Right kidney (tissue), 1 donor: ENCODE measurements around the gene SESN1.

ENCODE experiments used
- DNase-seq: peaks from one replicate; pipeline ENCODE4 v3.0.0-alpha.2; 2016

Gene SESN1

DNA sequence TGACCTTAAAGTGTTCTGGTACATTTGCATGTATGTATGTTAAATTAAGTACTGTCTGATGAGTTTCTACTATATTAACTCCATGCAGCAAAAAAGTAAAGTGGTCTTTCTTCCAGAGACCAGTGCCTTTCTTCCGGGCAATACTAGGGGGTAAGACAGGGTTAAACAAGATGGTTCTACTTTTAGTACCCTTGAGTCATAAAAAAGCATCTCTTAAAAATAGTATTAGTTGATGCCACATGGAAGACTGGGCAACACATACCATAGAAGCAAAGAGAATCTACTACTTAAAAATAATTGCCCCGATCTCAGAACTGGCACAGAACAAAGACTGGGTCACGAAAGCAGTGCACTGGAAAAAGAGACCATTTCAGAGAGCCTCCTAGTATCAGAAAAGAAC lies 66.2 kb downstream of the SESN1 start:
- no peak for DNase-seq

DNA sequence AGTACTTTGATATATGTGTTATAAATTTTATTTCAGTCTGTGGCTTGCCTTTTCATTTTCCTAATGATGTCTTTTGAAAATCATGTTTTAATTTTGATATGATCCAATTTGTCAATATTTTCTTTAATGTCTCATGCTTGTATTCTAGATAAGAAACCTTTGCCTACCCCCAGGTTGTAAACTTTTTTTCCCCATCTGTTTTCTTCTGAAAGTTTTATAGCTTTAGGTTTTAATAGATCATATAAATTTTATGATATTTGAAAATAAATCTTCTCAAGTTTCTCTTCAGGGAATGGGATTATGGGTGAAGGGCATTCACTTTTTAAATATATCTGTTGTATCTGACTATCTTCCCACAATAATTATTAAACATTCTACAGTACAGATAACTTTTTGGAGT lies 66.7 kb downstream of the SESN1 start:
- no peak for DNase-seq

DNA sequence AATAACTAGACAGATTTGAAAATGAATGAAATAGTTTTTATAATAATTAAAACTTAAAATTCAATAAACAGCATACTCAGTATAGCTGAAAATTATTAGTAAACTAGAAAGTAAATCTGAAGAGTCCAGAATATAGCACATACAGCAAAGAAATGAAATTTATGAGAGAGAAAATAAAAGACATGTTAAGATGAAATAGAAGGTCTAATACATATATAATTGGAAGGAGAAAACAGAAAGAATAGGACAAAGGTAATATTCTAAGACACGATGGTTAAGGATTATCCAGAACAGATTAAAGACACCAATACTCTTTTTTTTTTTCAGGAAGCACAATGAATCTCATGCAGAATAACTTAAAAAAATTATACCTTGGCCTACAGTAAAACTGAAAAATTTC lies 69.0 kb downstream of the SESN1 start:
- no peak for DNase-seq

DNA sequence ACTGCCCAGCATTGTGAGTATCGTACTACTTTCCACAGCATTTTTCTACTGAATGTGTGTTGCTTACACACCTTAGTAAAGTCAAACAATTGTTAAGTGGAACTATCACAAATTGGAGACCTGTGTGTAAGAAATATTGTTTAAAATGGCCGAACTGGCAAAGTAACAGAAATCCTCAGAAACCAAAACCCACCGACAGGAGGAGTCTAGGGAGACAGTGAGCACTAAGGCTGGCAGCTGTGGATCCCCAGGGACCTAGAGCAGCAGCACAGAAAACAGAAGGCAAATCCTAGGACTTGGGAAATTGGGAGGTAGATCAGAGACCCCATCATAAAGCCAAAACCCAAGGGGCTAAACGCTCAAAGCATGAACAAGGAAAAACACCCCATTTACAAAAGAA lies 69.9 kb downstream of the SESN1 start:
- no peak for DNase-seq

DNA sequence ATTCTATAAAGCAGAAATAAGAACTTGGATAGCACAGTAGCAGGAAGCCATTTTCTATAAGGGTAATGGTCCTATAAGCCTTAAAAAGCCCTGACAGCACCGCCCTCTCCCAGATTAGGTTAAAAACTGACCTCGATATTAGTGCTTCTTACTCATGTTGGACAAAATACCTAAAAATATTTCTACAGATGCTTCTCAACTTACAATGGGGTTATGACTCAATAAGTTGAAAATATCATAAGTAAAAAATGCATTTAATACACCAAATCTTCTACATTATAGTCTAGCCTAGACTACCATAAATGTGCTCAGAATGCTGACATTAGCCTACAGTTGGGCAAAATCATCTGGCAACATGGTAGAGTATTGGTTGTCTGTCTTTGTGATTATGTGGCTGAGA lies 70.3 kb downstream of the SESN1 start:
- no peak for DNase-seq

DNA sequence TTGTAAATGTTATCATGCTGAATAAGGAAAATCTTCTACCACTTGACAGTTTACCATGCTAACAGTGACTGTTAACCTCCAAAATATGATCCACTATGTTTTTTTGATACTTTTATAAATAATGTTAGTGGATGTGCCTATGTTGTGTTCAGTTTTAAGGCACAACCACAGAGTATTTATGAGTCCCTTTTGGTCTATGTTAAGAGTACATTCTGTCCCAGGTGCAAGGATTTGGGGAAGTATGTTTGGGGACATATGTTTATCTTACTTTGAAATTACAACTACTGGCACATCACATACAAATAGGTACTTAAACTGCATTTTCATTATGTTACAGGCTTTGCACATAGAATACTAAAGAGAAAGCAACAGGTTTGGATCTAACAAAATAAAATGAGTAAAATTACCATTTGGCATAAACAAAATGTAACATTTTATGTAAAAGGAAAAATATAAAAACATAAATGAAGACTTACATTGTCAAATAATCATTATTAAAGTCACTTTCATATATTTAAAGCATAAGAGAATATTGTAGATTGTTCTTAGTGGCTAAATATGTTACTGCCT lies 71.2 kb downstream of the SESN1 start:
- DNase-seq = no peak

DNA sequence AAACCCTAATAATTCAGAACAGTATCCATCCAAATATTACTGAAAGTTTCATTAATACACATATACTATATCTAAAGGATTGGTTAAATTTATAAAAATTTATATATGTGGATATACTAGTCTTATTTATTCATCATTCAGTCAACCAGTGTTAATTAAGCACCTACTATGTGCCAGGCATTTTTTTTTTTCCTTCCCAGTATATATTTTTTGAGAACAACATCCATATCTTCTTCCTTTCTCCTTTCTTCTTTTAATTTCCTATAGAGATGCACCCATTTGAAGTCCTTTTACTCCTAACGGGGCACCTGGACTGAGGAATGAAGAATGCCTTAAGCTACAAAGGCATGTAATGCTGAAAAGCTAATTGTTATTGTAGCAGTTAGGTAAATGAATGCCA lies 72.8 kb downstream of the SESN1 start:
- DNase-seq = no peak

DNA sequence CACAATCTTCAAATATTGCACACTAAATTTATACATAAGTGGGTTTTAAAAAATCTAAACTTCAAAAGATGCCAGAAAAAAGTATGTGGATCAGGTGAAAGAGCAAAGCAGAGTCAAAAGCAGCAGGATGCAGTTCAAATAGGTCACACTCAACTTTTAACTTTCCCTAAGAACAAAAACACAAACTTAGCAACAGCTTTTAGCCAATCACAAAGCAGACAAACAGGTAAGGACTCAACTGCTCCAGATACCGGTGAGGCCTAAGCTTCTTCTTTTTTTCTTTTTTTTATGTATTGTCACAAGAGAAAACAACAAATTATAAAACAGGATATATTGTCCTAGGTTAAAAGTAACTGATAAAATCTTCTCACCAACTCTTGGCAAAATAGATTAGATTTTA lies 74.7 kb downstream of the SESN1 start:
- no peak for DNase-seq

DNA sequence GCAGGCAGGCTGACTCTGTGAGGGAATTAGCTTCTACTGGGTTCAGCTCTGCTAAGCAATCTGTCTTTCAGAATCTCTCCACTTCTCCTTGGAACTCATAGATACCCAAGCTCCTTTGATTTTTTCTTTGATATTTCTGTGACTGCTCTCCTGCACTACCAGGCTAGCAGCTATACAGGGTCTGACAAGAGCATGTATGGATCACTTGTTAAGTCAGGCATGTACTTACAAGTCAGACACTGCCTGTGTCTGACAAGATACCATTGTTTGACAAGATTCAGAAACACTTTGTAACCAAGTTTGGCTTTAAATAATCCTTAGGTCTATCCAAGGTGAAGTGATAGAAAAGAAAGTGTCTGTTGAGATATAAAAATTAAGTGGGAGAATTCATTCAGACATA lies 79.5 kb downstream of the SESN1 start:
- no peak for DNase-seq

DNA sequence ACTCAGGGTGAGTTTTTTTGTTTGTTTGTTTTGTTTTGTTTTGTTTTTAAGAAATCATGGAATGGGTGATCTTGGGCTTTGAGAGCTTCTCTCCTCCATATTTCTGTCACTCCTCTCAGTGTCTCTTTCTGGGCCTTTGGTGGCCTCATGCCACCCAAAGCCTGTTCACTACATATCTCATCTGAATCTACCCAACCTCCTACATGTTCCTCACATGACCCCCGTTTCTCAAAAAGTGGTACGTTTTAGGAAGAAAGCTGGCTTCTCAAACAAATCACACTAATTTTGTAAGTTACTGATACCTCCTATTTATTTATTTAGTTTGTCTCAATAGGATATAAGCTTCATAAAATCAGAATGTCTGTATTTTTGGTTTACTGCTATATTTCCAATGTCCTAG lies 80.0 kb downstream of the SESN1 start:
- DNase-seq = no peak

DNA sequence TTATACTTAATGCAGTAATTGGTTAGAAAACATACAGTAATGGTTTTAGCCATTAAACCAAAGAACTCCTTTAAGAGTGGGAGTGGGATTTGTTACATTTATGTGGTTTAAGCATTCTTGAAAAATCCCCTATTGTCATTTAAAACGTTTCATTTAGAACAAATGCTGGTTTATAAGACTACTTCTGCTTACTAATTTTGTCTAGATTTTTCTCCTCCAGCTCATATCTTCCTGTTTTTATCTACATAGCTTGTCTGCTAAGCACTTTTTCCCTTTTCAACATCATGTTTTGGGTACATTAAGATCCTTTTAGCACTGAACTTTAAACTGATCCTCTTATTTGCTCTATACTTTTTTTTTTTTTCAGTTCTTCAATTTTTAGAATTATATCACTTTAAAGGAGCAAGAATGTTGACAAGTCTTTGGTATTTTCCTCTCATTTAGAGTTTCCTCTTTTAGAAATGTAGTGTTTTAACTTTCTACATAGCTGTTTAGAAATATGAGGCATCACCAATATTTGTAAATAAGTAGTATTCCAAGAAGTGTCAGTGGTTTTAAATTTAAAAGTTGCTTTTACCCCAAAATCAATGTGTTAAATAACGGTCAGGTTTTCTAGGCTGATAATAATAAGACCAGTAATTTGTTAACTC lies 80.9 kb downstream of the SESN1 start:
- DNase-seq = no peak

DNA sequence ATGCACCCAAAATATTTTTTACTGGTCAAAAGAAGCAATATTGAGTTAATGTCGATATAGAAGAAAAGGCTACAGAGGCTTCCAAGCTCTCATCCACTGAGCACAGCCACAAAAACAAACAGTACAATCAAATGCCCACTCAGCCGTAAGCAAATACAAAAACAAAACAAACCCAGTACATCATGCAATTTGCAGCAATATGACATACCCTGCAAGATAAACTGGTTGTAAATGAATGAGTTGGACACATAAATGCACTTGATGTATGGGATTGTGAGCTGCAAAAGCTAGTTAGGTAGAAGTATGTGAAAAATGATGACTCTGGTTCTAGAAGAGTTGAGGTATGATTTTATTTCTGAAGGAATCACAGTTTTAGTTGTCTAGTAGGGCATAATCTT lies 83.9 kb downstream of the SESN1 start:
- no peak for DNase-seq

DNA sequence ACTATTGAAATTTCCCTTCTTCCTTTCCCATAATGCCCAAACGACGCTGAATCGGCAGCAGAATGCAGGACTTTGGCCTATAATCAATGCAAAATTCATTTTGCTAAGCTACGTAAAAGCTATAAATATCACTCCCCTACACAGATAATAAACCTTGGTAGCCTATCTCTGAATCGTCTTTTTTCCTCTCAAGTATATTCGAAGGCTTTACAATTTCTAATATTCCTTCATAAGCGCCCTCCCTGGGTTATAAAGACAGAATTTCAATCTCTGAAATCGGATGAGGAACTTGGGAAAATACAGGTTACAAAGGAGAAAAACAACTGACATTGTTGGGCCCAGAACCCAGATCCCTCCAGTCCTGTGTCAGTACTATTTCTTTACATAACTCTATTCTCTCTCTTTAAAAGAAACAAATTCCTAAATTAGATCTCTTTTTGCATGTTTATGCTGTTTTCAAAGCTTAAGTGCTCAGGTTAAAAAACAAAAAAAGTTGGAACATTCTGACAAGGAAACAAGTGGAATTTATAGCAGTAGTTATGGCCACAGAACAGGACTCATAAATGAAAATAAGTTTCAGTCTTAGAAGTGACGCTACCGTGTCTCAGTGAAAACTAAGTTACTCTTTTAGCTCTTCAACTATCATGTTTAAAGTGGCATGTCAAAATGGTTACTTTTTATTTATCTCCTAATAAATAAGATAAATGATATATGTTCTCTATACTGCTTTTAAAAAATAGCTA lies 84.5 kb downstream of the SESN1 start:
- no peak for DNase-seq

DNA sequence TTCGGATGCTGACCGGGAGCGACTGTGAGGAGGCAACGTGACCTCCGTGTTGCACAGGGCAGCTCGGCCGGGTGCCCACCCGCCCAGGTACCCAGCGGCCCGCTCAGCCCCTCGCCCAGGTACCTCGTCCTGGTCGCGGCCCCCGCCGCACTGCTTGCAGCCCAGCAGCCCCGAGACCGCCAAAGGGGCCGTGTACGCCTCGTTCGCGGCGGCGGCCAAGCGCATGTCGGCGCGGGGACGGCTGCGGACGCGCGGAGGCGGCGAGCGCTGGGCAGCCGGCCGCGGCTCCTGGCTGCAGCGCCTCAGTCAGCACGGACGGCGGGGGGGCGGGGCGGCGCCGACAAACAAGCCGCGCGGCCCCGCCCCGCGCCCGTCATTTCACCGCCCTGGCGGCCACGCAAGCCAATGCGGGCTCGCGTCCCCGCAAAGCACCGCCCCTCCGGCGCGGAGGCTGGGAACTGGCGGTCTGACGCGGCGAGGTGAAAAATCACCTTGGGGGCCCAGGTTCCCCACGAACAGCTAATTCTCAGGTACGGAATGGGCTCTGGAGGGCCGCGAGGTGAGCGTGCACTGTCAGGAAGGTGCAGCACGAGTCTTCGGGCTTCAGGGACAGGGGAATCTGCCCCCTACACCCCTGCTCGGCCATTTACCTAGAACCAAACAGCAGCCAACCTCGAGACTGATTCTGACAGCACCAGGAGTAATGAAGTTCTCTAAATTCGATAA lies 85.2 kb downstream of the SESN1 start:
- peak; percentile 94 for DNase-seq

DNA sequence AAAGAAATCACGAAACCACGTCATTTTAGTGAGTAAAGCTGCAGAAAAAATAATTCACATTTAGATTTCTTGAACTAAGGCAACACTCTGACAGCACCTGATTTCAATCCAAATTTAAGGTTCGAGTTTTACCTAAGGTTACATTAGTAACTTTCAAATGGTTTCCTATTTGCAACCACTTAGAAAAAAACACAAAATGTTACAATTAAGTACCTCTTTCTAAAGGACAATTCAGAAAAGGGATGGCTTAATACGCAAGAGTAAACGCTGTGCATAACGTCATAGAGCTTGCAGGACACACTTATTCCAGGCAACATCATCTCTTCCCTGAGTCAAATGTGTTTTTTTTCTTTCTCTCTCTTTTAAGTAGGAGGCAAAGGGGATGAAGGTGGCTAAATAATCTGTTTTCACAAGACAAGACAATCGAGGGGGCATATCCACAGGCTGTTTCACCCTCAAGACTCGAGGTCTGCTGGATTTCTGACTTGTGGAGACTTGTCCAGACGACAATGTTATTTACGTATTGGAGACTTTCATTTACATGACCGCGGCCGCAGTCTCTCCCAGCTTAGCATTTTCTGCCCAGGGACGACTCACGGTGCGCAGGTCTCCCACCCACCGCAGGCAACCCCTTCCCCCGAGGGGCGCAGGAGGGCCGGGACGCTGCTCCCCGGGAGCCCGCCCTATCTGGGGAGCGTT lies 86.0 kb downstream of the SESN1 start:
- DNase-seq = no peak

DNA sequence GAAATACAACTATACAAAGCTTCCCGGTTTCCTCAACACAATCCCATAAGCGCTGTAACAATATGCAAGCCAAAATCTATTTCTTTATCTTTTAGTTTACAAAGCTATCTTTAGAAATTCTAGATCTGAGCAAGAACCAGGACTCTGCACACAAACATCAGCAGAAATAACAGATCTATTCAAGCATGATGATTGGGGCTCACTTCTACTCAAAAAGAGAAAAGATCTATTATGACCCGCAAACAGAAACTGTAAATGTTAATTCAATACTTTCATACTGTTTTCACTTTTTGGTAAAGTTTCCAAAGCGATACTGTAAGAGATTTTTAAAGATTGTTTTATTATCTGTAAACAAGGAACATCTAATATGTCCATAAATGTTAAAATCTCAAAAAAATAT lies 86.6 kb downstream of the SESN1 start:
- no peak for DNase-seq

DNA sequence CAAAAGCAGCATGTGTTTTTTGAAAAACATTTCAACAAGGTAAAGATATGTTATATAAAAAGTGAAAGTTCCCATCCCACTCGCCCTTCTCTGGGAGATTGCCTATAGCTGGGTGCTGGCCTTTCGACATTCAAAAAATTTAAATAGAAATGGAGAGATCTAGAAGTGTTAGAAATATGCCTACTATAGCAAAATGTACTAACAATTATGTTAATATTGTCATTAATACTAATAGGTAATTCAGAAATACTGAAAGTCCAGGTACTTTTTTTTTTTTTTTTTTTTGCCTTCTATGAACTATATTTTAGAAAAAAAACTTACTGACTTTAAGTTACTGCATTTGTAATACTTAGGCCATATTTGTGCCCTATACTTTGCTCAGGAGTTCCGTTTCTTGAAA lies 87.1 kb downstream of the SESN1 start:
- no peak for DNase-seq

DNA sequence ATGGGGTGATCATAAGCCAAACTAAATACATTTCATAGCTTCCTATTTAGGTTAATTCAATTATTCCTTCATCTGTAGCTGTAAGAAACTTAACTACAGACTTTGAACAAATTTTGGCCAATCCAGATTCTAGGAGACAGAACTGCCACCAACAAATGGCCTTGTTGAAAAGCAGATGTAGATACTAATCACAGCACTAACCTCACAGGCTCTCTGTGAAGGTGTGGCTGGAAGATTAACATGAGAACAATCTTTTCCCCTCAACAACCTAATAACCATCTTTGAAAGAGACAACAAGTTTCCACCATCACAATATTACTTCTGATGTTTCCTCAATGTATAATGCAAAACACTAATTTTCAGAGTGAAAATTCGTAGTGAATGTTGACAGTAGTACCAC lies 87.8 kb downstream of the SESN1 start:
- no peak for DNase-seq

DNA sequence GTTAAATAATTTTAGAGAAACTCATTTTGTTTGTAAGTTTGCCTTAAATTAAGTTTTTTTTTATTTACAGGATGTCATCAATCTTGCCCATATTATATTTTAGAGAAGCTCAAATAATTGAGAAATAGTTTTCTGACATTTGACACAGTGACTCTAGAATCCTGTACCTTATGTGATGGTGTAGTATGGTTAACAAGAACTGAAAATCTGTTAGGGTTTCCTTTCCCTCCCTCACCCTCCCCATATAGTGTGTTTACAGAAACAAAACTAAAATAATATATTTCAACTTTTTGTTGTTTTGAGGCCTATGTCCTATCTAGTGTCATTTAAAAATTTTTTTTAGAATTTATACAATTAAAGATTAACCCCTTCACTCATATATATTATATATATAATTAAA lies 91.8 kb downstream of the SESN1 start:
- no peak for DNase-seq

DNA sequence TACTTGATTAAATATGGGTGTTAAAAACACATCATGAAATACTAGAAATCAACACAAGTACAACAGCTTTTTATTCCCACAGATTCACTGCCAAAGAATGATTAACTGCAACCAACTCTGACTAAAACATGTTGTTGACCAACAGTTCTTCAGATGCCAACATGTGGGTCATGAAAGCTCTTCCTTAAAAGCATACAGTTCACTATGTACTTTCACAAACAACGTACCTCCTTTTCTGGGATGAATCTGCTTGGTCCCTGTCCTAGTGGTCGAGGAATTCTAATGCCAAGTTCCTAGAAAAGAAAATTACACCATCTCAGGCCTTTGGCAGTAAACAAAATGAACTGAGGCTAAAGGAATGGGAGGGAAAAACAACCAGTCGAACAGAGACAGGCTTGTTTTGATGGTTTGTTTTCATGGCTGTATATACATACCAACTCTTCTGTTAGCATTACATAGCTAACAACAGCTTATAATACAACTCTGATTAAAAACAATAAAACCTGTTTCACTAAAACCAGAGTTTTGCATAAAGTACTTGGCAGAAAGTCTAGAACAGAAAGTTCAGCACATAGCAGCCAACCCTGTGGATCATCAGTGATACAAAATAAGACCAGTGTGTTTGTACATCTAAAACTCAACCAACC lies 92.5 kb downstream of the SESN1 start:
- DNase-seq = no peak

DNA sequence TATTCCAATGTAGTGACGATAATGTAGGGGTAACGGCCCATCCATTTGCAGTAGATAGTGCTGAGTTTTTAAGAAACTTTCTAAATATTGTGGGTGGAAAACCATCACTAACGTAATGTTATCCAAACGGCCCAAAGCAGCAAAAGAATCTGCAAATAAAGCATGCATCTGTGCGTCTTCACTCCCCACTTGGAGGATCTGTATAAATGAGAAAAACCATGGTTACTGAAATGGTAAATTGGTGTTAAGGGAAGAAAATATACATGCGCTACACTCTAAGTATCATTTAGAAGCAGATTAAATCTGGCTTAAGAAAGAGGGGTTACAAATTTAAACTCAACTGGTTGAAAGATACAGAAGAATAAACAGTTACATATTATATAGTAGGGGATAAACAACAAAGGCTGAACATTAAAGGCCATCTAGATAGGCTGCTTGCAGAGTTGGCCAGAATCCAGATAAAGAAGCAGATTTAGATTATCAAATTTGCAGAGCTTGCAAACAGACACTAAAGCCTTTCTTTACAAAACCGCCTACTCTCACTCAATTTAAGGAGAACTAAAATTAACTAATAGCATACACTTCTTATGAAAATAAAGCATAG lies 93.3 kb downstream of the SESN1 start:
- DNase-seq = no peak

DNA sequence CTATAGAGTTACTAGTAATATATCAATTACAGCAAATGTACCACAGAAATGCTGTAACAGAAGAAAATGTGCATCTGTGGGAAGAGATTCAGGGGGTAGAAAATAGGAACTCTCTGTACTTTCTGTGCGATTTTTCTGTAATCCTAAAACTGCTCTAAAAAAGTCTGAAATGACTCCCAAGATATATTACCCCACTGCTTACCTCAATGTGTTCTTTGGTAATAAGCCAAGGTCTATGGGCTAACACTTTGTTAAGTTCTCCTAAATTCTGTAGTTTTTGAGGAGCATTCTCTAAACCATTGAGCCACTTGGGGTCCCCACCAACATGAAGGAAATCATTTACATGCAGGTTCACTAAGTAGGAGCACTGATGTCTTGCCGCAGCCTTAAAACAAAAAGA lies 94.4 kb downstream of the SESN1 start:
- DNase-seq = no peak
